ENCODE data around the gene GCLM. TPM values are rescaled to one million over a fixed set of nuclear protein-coding genes. Genes with fewer than 3 reads are reported as not detected.

The GCLM gene
- total and polyA plus RNA-seq, 9 of the 15 experiments (the other 6 are each of a cell fraction or from before 2014, with no cell fraction given), result 9.3 to 71.6 (median 24.5) TPM

DNA sequence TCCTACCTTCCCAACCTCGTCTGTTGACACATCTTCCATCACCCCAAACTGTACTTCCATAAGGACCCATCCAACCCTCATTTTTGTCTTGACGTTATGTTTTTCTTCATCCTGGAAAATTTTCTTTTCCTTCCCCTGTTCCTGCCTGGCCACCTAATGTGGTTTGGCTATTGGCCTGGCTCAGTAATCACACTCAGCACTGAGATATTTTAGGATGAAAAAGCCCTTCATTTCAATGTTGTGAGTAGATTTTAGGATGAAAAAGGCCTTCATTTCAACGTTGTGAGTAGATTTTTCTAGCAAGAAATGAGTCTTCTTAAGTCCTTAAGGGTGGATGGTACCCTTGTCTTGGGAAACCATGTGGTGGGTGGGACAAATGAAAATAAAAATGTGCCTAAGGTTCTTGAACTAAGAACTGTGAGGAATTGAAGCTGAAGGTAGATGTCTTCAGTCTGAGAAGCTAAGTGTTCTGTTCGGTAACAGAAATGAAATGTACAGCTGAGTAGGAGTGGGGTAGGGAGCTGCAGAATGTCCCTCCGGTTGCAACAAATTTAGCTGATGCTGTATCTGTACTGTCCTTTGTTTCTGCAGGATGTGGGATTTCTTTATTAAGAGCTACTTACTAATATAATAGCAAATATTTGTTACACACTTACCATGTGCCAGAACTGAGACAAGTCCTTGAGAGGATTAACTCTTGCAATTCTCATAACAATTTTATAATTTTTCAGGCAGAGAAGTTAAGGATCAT lies 66.3 kb downstream of the GCLM start (continued):
- TF ChIP-seq, protein P1, sequence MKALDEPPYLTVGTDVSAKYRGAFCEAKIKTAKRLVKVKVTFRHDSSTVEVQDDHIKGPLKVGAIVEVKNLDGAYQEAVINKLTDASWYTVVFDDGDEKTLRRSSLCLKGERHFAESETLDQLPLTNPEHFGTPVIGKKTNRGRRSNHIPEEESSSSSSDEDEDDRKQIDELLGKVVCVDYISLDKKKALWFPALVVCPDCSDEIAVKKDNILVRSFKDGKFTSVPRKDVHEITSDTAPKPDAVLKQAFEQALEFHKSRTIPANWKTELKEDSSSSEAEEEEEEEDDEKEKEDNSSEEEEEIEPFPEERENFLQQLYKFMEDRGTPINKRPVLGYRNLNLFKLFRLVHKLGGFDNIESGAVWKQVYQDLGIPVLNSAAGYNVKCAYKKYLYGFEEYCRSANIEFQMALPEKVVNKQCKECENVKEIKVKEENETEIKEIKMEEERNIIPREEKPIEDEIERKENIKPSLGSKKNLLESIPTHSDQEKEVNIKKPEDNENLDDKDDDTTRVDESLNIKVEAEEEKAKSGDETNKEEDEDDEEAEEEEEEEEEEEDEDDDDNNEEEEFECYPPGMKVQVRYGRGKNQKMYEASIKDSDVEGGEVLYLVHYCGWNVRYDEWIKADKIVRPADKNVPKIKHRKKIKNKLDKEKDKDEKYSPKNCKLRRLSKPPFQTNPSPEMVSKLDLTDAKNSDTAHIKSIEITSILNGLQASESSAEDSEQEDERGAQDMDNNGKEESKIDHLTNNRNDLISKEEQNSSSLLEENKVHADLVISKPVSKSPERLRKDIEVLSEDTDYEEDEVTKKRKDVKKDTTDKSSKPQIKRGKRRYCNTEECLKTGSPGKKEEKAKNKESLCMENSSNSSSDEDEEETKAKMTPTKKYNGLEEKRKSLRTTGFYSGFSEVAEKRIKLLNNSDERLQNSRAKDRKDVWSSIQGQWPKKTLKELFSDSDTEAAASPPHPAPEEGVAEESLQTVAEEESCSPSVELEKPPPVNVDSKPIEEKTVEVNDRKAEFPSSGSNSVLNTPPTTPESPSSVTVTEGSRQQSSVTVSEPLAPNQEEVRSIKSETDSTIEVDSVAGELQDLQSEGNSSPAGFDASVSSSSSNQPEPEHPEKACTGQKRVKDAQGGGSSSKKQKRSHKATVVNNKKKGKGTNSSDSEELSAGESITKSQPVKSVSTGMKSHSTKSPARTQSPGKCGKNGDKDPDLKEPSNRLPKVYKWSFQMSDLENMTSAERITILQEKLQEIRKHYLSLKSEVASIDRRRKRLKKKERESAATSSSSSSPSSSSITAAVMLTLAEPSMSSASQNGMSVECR (CRISPR knock-in tag; IDR thresholded peaks at IDR 0.05), result no peak
- TF ChIP-seq, protein P2, sequence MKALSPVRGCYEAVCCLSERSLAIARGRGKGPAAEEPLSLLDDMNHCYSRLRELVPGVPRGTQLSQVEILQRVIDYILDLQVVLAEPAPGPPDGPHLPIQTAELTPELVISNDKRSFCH (CRISPR knock-in tag; IDR thresholded peaks at IDR 0.05), result no peak
- TF ChIP-seq, protein P2 (tag; IDR thresholded peaks at IDR 0.05), result no peak
- TF ChIP-seq XRCC4 (IDR thresholded peaks at IDR 0.05; ENCODE audit: extremely low read depth, insufficient read depth, insufficient read length), result no peak
- no peak for TF ChIP-seq SMARCB1 (IDR thresholded peaks at IDR 0.05; ENCODE audit: insufficient read length, low read depth)
- no peak for TF ChIP-seq ZFP30 (CRISPR knock-in tag; IDR thresholded peaks at IDR 0.05; ENCODE audit: borderline replicate concordance)
- TF ChIP-seq TARDBP (IDR thresholded peaks at IDR 0.05), result no peak
- TF ChIP-seq, protein P3, sequence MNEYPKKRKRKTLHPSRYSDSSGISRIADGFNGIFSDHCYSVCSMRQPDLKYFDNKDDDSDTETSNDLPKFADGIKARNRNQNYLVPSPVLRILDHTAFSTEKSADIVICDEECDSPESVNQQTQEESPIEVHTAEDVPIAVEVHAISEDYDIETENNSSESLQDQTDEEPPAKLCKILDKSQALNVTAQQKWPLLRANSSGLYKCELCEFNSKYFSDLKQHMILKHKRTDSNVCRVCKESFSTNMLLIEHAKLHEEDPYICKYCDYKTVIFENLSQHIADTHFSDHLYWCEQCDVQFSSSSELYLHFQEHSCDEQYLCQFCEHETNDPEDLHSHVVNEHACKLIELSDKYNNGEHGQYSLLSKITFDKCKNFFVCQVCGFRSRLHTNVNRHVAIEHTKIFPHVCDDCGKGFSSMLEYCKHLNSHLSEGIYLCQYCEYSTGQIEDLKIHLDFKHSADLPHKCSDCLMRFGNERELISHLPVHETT (CRISPR knock-in tag; conservative IDR thresholded peaks at IDR 0.05 in 1 of 2, IDR thresholded peaks at IDR 0.05 in 1 of 2), result no peak
- no peak for TF ChIP-seq EP300 (IDR thresholded peaks at IDR 0.05; ENCODE audit: low read length)
- TF ChIP-seq, protein P4, sequence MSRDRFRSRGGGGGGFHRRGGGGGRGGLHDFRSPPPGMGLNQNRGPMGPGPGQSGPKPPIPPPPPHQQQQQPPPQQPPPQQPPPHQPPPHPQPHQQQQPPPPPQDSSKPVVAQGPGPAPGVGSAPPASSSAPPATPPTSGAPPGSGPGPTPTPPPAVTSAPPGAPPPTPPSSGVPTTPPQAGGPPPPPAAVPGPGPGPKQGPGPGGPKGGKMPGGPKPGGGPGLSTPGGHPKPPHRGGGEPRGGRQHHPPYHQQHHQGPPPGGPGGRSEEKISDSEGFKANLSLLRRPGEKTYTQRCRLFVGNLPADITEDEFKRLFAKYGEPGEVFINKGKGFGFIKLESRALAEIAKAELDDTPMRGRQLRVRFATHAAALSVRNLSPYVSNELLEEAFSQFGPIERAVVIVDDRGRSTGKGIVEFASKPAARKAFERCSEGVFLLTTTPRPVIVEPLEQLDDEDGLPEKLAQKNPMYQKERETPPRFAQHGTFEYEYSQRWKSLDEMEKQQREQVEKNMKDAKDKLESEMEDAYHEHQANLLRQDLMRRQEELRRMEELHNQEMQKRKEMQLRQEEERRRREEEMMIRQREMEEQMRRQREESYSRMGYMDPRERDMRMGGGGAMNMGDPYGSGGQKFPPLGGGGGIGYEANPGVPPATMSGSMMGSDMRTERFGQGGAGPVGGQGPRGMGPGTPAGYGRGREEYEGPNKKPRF (IDR thresholded peaks at IDR 0.05; ENCODE audit: low read depth, low read length), result no peak
- no peak for TF ChIP-seq TAF15 (IDR thresholded peaks at IDR 0.05; ENCODE audit: low read depth, low read length)

Data from K562 (cell line).